CD4-positive, alpha-beta T cell treated with Interleukin-17A for 4 hours (primary cell): ENCODE results near the gene MYL6.

Source experiments
- DNase-seq: peaks from one replicate; pipeline ENCODE4 v3.0.0-alpha.2; 2020; ENCODE audit warnings: mixed read lengths

MYL6 gene

GRCh38 chr12:56158029-56158925 is at the start of gene MYL6:
Gene MYL6, plus strand, starts transcription at chr12:56158359. Its CDS starts 43 bp downstream, at chr12:56158402.
- peak; percentile 93 for DNase-seq

GRCh38 chr12:56110571-56110970 is 47.6 kb upstream of the MYL6 start:
- DNase-seq = no peak

GRCh38 chr12:56114084-56114483 is 44.1 kb upstream of the MYL6 start:
- no peak for DNase-seq

GRCh38 chr12:56115329-56115728 is 42.8 kb upstream of the MYL6 start:
- DNase-seq = no peak

- peak; percentile 95 for DNase-seq
Observed at GRCh38 chr12:56116267-56117081, 41.7 kb upstream of the MYL6 start, which contains the start of gene RPL41. Gene RPL41, plus strand, starts transcription at chr12:56116633.

- peak; percentile 24 for DNase-seq
Observed at GRCh38 chr12:56117082-56117706, 41.0 kb upstream of the MYL6 start.

GRCh38 chr12:56117778-56118687 is 40.1 kb upstream of the MYL6 start, which contains the start of gene ZC3H10:
Gene ZC3H10, plus strand, starts transcription at chr12:56118266. Its CDS starts 2,297 bp downstream, at chr12:56120563.
- peak; percentile 95 for DNase-seq

- DNase-seq = no peak
Observed at GRCh38 chr12:56118688-56119357, 39.3 kb upstream of the MYL6 start.

GRCh38 chr12:56119361-56119796 is 38.8 kb upstream of the MYL6 start:
- DNase-seq = peak; percentile 75

- DNase-seq = no peak
Observed at GRCh38 chr12:56120158-56120846, 37.9 kb upstream of the MYL6 start.

- no peak for DNase-seq
Observed at GRCh38 chr12:56121204-56121870, 36.8 kb upstream of the MYL6 start.

GRCh38 chr12:56122637-56123036 is 35.5 kb upstream of the MYL6 start:
- no peak for DNase-seq

GRCh38 chr12:56124133-56124532 is 34.0 kb upstream of the MYL6 start:
- no peak for DNase-seq

- no peak for DNase-seq
Observed at GRCh38 chr12:56126732-56127239, 31.4 kb upstream of the MYL6 start.

GRCh38 chr12:56127485-56127887 is 30.7 kb upstream of the MYL6 start:
- DNase-seq = no peak

GRCh38 chr12:56127888-56128669 is 30.1 kb upstream of the MYL6 start, which contains the start of gene ESYT1:
Gene ESYT1, plus strand, starts transcription at chr12:56128267. Its CDS starts 53 bp downstream, at chr12:56128320.
- DNase-seq = peak; percentile 98

GRCh38 chr12:56128670-56129205 is 29.4 kb upstream of the MYL6 start:
- no peak for DNase-seq

GRCh38 chr12:56129206-56129941 is 28.8 kb upstream of the MYL6 start:
- peak; percentile 83 for DNase-seq
